HG03558 (cell line): ENCODE data around the gene PIK3R4.

Source experiments
- ATAC-seq: cut with Tn5 transposase; IDR thresholded peaks from one replicate; pipeline ENCODE4 v1.9.1; 2021; ENCODE audit warnings: moderate number of reproducible peaks; ENCODE audit not compliant: unreplicated experiment; ENCODE audit errors: extremely low read depth

The PIK3R4 gene

DNA sequence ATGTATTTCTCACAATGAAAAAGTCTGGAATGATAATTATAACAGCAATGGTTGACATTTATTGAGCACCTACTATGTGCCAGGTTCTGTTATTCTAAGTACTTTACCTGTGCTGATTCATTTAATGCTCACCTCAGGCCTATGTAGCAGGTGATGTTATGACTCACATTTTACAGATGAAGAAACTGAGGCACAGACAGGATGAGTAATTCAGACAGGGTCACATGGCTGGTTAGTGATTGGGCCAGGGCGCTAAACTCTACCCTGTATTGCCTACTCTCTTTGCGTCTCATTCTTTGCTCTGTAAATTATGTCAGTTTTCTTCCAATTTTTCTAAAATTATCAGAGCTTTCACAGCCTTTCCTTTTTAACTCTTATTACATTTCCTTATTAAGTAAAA lies 98.3 kb downstream of the PIK3R4 start:
- ATAC-seq: no peak

DNA sequence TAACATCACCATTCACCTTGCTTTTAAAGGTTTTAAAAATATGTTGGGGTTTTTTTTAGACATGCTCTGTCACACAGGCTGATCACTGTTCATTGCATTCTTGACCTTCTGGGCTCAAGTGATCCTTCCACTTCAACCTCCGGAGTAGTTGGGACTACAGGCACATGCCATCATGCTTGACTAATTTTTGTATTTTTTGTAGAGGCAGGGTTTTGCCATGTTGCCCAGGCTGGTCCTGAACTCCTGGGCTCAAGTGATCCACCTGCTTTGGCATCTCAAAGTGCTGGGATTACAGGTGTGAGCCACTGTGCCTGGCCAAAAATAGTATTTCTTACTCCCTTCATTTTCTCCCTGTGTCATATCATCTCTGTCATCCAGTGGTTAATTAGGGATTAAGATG lies 101.4 kb downstream of the PIK3R4 start:
- no peak for ATAC-seq

DNA sequence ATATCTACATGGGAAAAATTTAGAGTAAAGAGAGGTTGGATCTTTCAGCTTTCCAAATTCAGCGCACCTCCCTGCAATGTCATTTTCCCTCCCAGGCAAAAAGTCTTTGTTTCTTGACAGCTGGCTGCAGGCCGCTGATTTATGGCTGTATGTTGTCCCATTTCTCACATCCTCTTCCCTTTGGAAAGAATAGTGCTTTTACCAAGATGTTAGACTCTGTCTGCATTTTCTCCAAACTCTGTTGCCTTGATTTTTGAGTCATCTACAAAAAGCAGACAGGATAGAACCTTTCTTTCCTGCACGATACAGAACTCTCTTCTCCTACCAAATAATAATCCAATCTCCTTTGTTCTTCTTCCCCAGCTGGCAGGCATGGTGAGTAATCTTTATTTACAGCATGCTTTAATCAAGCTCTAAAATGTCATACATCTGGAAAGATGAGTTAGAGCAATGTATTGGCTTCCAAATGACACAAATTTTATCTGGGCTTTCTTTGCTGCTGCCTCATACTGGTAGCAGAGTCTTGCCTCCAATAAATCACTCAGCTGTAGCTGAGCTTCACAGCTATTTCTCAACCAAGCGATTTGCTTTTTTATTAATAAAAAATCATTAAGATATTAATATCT lies 101.9 kb downstream of the PIK3R4 start:
- ATAC-seq: no peak

GRCh38 chr3:130640027-130640426 lies 106.6 kb downstream of the PIK3R4 start:
- no peak for ATAC-seq

GRCh38 chr3:130636480-130637234 lies 110.0 kb downstream of the PIK3R4 start:
- no peak for ATAC-seq

GRCh38 chr3:130635978-130636377 lies 110.7 kb downstream of the PIK3R4 start:
- ATAC-seq: no peak

DNA sequence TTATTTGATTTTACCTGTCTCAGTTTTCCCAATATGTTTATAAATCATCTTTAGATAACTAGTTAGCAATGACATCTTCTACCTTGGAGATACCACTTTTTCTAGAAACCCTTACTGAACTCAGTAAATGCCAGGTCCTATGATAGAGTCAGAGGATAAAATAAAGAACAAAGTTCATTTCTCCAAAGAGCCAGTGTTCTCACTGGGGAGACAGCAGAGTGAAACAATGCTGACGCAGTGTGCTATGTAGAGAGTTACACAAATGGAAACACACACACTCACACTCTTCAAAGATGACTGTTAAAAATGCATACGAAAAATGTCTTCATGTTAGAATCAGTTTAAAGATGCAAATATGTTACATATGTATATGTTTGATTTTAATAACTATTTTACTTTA lies 111.3 kb downstream of the PIK3R4 start:
- no peak for ATAC-seq
